HCT116 (cell line): Measurements from ENCODE around the gene SLC19A1.

Source experiments
- CTCF ChIP-seq, 3 experiments: fragments of 200-600 bp in 1 of 3; sonication (generic) in 1 of 3; IDR thresholded peaks in 2 of 3; conservative IDR thresholded peaks in 1 of 3; 2 replicates each; pipeline ENCODE4 v1.5.1; 2012 to 2017; ENCODE audit warnings: low read depth in 2 of 3, low read length in 2 of 3, antibody characterized with exemption in 1 of 3, borderline replicate concordance in 1 of 3, control low read depth in 1 of 3, mild to moderate bottlenecking in 1 of 3, mixed read lengths in 1 of 3, mixed run types in 1 of 3, moderate library complexity in 1 of 3; ENCODE audit not compliant: insufficient read depth in 1 of 3
- ELF1 ChIP-seq: IDR thresholded peaks from 2 replicates; pipeline ENCODE4 v1.6.1; 2012; ENCODE audit warnings: low read depth, borderline replicate concordance
- EZH2phosphoT487 ChIP-seq: fragments of 200-600 bp; IDR thresholded peaks from 2 replicates; pipeline ENCODE4 v1.6.1; 2018; ENCODE audit warnings: antibody characterized with exemption, borderline replicate concordance
- JUND ChIP-seq: IDR thresholded peaks from 2 replicates; pipeline ENCODE4 v1.6.1; 2012
- POLR2A ChIP-seq: IDR thresholded peaks from 2 replicates; pipeline ENCODE4 v1.7.0; 2011; ENCODE audit warnings: borderline replicate concordance; ENCODE audit not compliant: insufficient read depth, insufficient read length; ENCODE audit errors: extremely low read depth
- POLR2AphosphoS5 ChIP-seq: IDR thresholded peaks from 2 replicates; pipeline ENCODE4 v1.6.1; 2011; ENCODE audit warnings: mild to moderate bottlenecking, low read depth, low read length, moderate library complexity
- RAD21 ChIP-seq: IDR thresholded peaks from 2 replicates; pipeline ENCODE4 v1.6.1; 2012; ENCODE audit warnings: low read depth, mild to moderate bottlenecking
- SRF ChIP-seq: IDR thresholded peaks from 2 replicates; pipeline ENCODE4 v1.6.1; 2012; ENCODE audit warnings: low read depth
- YY1 ChIP-seq: IDR thresholded peaks from 2 replicates; pipeline ENCODE4 v1.6.1; 2011; ENCODE audit warnings: low read length, low read depth, moderate library complexity, mild to moderate bottlenecking; ENCODE audit not compliant: insufficient replicate concordance; ENCODE audit errors: extremely low read depth
- ZNF274 ChIP-seq: fragments of 200-500 bp; sonication (Bioruptor generic); IDR thresholded peaks from 2 replicates; pipeline ENCODE4 v1.6.1; 2014; ENCODE audit warnings: mild to moderate bottlenecking, low read depth, low read length, inconsistent platforms
- TF ChIP-seq, protein P1 (sequence below): IDR thresholded peaks from 2 replicates; pipeline ENCODE4 v1.6.1; 2012; ENCODE audit warnings: low read depth
- TF ChIP-seq, protein P2 (sequence below): IDR thresholded peaks from 2 replicates; pipeline ENCODE4 v1.6.1; 2012

GRCh38 chr21:45451771-45452182, 90.5 kb downstream of the SLC19A1 start:
- no peak for TF ChIP-seq YY1
- no peak for TF ChIP-seq EZH2phosphoT487
- no peak for TF ChIP-seq JUND
- no peak for TF ChIP-seq POLR2AphosphoS5
- no peak for TF ChIP-seq CTCF (IDR thresholded peaks at IDR 0.05 in 2 of 3, conservative IDR thresholded peaks at IDR 0.05 in 1 of 3; ENCODE audit: borderline replicate concordance in 1 of 3, insufficient read depth in 1 of 3, low read depth in 2 of 3, low read length in 2 of 3)
- no peak for TF ChIP-seq SRF
- no peak for TF ChIP-seq POLR2A
- TF ChIP-seq, protein P1, sequence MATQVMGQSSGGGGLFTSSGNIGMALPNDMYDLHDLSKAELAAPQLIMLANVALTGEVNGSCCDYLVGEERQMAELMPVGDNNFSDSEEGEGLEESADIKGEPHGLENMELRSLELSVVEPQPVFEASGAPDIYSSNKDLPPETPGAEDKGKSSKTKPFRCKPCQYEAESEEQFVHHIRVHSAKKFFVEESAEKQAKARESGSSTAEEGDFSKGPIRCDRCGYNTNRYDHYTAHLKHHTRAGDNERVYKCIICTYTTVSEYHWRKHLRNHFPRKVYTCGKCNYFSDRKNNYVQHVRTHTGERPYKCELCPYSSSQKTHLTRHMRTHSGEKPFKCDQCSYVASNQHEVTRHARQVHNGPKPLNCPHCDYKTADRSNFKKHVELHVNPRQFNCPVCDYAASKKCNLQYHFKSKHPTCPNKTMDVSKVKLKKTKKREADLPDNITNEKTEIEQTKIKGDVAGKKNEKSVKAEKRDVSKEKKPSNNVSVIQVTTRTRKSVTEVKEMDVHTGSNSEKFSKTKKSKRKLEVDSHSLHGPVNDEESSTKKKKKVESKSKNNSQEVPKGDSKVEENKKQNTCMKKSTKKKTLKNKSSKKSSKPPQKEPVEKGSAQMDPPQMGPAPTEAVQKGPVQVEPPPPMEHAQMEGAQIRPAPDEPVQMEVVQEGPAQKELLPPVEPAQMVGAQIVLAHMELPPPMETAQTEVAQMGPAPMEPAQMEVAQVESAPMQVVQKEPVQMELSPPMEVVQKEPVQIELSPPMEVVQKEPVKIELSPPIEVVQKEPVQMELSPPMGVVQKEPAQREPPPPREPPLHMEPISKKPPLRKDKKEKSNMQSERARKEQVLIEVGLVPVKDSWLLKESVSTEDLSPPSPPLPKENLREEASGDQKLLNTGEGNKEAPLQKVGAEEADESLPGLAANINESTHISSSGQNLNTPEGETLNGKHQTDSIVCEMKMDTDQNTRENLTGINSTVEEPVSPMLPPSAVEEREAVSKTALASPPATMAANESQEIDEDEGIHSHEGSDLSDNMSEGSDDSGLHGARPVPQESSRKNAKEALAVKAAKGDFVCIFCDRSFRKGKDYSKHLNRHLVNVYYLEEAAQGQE = no peak
- no peak for TF ChIP-seq RAD21
- no peak for TF ChIP-seq ELF1
- TF ChIP-seq ZNF274 = no peak
- TF ChIP-seq, protein P2, sequence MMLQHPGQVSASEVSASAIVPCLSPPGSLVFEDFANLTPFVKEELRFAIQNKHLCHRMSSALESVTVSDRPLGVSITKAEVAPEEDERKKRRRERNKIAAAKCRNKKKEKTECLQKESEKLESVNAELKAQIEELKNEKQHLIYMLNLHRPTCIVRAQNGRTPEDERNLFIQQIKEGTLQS = no peak
